GM12872 (cell line): ENCODE data around the gene PRKD1.

ENCODE experiments used
- TF ChIP-seq, protein P1 (sequence below): IDR thresholded peaks from 3 replicates; pipeline ENCODE4 v1.5.1; 2011; ENCODE audit warnings: low read depth, mild to moderate bottlenecking, low read length, moderate library complexity; ENCODE audit not compliant: insufficient read depth

Gene PRKD1

DNA sequence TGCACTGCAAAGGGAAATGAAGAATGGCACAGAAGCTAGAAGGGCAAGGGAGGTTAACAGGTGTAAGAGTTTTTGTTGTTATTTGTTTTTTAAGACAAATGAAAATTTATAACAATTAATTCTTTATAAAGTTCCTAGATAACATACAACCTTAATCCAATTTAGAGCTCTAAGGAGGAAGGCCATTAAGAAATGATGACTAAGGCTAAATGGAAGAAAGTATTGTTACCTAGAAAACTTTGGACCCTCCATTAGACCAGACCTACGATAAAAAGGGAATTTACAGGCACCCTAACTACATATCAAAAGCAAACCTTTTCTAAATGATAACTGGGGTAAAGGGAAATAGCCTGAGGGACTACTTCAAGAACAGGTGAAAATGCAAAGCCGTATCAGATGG is 130.8 kb downstream of the PRKD1 start:
- TF ChIP-seq, protein P1, sequence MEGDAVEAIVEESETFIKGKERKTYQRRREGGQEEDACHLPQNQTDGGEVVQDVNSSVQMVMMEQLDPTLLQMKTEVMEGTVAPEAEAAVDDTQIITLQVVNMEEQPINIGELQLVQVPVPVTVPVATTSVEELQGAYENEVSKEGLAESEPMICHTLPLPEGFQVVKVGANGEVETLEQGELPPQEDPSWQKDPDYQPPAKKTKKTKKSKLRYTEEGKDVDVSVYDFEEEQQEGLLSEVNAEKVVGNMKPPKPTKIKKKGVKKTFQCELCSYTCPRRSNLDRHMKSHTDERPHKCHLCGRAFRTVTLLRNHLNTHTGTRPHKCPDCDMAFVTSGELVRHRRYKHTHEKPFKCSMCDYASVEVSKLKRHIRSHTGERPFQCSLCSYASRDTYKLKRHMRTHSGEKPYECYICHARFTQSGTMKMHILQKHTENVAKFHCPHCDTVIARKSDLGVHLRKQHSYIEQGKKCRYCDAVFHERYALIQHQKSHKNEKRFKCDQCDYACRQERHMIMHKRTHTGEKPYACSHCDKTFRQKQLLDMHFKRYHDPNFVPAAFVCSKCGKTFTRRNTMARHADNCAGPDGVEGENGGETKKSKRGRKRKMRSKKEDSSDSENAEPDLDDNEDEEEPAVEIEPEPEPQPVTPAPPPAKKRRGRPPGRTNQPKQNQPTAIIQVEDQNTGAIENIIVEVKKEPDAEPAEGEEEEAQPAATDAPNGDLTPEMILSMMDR: no peak

DNA sequence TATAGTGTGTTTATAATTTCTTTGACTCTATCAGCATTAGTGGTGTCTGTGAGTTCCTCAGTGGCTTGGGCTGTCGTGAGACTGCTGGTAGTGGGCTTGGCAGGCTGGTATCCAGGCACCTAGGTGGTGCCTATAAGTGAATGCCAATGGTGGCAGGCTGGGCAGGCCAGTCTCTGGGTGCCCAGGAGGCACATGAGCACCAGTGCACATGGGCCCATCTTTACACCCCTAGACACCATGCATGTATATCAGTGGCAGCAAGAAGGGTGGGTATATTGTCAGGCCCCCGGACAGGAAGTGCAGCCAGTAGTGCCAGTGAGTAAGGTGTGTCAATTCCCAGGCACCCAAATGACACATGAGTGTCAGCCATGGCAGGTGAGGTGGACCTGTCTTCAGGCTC is 138.2 kb downstream of the PRKD1 start:
- TF ChIP-seq, protein P1: no peak

DNA sequence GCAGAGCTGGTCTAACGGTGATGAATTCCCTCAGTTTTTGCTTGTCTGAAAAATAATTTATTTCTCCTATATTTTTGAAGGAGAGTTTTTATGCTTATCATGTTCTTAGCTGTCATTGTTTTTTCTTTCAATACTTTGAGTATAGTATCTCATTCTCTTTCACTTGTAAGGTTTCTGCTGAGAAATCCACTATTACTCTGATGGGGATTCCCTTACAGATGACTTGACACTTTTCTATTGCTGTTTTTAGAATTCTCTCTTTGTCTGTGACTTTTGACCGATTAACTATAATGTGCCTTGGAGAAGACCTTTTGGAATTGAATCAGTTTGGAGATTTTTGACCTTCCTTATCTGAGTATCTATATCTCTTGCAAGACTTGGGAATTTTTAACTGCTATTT is 139.6 kb downstream of the PRKD1 start:
- TF ChIP-seq, protein P1: no peak

DNA sequence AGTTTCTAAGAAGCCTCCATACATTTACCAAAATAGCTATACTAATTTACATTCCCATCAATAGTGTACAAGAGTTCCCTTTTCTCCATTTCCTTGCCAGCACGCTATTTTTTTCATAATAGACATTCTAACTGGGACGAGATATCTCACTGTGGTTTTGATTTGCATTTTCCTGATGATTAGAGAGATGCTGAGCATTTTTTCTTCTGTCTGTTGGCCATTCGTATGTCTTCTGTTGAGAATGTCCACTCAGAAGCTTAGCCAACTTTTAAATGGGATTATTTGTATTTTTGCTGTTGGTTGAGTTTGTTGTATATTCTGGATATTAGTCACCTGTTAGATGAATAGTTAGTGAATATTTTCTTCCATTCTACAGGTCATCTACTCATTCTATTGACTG is 144.1 kb downstream of the PRKD1 start:
- TF ChIP-seq, protein P1: no peak

DNA sequence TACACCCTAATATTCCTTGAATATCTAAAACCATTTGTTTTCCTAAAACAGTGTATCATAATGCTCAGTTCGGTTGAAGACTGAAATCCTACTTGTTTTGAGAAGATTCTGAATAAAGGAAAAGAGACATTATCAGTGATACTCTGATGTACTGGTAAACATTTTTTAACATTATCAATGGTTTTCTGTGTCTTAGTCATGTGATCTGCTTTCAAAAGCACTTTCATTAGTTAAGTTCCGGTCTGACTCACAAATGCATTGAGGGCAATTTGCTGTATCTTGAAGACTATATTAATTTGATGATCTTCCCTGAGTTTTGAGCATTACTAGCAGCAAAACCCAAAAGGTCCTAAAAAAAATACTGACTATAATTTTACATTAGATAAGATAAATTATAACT is 145.6 kb downstream of the PRKD1 start:
- TF ChIP-seq, protein P1: no peak

DNA sequence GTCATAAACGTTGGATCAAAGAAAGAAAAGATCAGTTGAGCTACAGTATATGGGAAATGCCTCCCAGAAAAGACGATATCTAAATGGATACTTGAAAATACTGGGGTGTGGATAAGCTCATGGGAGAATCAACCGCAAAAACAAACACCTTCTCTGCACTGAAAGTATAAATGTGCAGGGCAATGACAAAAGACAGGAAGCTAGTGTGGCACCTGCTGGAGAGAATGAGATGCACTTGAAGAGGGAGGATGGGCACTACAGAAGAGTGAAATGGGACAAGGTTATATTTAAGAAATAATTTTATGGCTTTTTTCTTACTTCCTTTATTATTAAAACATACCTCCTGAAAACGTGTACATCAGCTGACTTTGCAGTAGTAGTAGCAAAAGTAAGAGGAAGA is 153.7 kb downstream of the PRKD1 start:
- TF ChIP-seq, protein P1: no peak

DNA sequence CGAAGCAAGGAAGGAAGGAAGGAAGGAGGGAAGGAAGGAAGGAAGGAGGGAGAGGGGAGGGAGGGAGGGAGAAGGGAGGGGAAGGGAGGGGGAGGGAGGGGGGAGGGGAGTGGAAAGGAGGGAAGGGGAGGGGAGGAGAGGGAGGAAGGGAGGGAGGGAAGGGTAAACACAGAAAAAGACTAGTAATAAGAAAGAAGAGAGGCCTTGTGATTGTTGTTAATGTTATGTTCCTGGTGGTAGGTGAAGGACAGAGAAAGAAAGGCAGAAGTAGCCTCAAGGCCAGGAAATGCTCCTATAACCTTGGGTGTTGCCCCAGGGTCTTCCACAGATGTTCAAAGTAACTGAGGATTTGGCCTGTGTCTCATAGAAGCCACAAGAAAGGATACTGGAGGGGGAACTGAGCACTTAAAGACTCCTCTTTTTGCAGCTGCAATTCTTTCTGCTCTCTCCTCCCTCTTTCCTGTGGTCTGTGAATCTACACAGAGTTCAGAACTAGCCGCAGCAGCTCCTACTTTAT is 164.2 kb downstream of the PRKD1 start:
- TF ChIP-seq, protein P1: no peak
